ENCODE results near the gene LANCL3.

Gene LANCL3

DNA sequence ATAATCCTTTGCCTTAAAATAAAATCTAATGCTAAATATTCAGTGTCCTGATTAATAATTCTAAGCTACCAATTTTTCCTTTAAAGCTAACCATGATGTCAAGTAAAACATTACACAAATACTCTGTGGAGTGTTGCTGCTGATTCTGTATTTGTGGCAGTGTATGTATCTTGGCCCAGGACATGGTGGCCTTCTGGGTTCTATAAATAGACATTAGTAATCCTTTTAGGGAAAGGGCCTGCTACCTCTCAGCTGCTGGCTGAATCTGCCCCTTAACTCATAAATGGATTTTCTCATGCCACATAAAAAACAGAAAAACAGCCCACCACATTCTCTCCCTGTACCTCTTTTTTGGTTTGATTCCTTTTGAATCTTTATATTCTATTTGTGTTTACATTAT lies 113.0 kb downstream of the LANCL3 start:
- H3K4me3 ChIP-seq (ENCODE audit: control insufficient read depth, low read depth, low read length), result no peak overlapping the region
- DNase-seq (ENCODE audit: low read depth), result no peak
- TF ChIP-seq CTCF (IDR thresholded peaks at IDR 0.05; ENCODE audit: control insufficient read depth, insufficient read depth, low read depth, low read length, missing control alignments), result no peak

GRCh38 chrX:37684973-37685372 lies 113.5 kb downstream of the LANCL3 start:
- H3K4me3 ChIP-seq (ENCODE audit: control insufficient read depth, low read depth, low read length), result no peak overlapping the region
- DNase-seq (ENCODE audit: low read depth), result no peak
- TF ChIP-seq CTCF (IDR thresholded peaks at IDR 0.05; ENCODE audit: control insufficient read depth, insufficient read depth, low read depth, low read length, missing control alignments), result no peak

DNA sequence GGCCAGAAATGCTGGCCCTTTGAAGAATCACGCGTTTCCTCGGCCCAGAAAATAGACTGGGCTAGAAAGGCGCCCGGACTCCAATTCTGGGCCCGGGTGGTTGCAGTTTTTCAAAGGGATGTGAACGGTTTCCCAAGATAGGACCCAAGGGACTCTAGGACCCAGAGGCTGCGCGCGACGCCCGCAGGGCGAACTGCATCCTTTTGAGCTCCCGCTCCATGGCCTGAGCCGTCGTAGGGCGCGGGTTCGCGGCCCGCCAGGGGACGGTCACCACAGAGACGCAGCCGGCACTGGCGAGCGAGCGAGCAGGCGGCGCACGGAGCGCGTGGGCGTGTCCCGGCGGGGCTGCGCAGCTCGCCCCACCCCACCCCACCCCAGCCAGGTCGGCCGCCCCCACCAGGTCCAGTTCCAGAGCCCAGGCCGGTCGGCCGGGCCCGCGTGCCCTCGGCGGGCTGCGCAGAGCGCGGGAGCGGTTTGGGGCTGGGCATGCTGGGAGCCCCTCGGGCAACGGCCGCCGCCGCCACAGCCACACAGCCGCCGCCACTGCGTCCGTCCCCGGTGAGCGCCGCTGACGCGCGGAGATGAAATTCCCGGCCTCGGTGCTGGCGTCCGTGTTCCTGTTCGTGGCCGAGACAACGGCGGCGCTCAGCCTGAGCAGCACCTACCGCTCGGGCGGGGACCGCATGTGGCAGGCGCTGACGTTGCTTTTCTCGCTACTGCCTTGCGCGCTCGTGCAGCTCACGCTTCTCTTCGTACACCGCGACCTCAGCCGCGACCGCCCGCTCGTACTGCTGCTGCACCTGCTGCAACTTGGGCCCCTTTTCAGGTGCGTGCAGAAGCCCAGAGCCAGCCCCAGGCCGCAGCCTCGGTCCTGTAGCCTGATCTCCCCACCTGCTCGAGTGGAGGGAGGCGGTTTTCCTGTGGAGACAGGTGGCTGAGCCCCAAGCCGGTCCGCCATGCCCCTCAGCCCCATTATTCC lies 114.2 kb downstream of the LANCL3 start, which contains the start of gene XK:
XK (plus strand) TSS at position 411 of the 979 bp plus-strand sequence; CDS start at position 582, 171 bp downstream.
- peak within 1 kb of the TSS; percentile 30 for H3K4me3 ChIP-seq (ENCODE audit: control insufficient read depth, low read depth, low read length)
- DNase-seq (ENCODE audit: low read depth), result no peak
- TF ChIP-seq CTCF (IDR thresholded peaks at IDR 0.05; ENCODE audit: control insufficient read depth, insufficient read depth, low read depth, low read length, missing control alignments), result no peak

- no peak for DNase-seq (ENCODE audit: low read depth)
- no peak for TF ChIP-seq CTCF (IDR thresholded peaks at IDR 0.05; ENCODE audit: control insufficient read depth, insufficient read depth, low read depth, low read length, missing control alignments)
- no peak overlapping the region for H3K4me3 ChIP-seq (ENCODE audit: control insufficient read depth, low read depth, low read length)
Measured at GRCh38 chrX:37686369-37686995, 115.0 kb downstream of the LANCL3 start.

DNA sequence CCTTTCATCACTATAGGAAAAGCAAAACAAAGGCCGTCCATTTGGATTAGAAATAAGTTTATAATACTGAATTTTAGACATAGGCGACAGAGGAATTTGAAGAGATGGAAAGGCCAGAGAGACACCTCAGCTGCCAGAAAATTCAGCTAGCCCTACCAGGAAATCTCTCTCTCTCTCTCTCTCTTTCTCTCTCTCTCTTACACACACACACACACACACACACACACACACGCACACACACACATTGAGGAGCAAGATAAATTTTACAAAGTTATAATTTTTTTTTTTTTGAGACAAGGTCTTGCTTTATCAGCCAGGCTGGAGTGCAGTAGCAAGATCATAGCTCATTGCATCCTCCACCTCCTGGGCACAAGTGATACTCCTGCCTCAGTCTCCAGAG lies 115.5 kb downstream of the LANCL3 start:
- no peak for DNase-seq (ENCODE audit: low read depth)
- TF ChIP-seq CTCF (IDR thresholded peaks at IDR 0.05; ENCODE audit: control insufficient read depth, insufficient read depth, low read depth, low read length, missing control alignments), result no peak
- H3K4me3 ChIP-seq (ENCODE audit: control insufficient read depth, low read depth, low read length), result no peak overlapping the region

DNA sequence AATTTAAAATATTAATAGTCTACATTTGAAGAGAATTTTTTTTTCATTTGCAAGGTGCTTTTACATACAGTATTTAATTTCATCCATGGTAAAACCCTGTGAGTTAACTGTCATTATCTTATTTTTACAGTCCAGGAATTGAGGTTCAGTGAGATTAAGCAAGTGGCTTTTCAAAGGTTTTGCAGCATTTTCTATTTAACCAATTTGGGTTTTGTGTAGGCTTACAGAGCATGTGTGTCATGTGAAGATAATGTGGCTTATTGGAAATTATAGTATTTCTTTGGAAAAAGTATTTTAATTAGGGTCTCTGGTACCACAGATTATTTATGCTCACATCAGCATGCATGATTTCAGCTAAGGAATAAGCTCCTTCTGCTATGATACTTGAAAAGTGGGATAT lies 118.7 kb downstream of the LANCL3 start:
- no peak overlapping the region for H3K4me3 ChIP-seq (ENCODE audit: control insufficient read depth, low read depth, low read length)
- no peak for DNase-seq (ENCODE audit: low read depth)
- TF ChIP-seq CTCF (IDR thresholded peaks at IDR 0.05; ENCODE audit: control insufficient read depth, insufficient read depth, low read depth, low read length, missing control alignments), result no peak

Data from AG09309 (cell line).